Measurements from ENCODE around the gene NOVA1. TPM values are rescaled to one million over a fixed set of nuclear protein-coding genes. Genes with fewer than 3 reads are reported as not detected.

Gene NOVA1
- total and polyA plus RNA-seq, 4 donors, result 0.24 to 0.79 (median 0.58) TPM

DNA sequence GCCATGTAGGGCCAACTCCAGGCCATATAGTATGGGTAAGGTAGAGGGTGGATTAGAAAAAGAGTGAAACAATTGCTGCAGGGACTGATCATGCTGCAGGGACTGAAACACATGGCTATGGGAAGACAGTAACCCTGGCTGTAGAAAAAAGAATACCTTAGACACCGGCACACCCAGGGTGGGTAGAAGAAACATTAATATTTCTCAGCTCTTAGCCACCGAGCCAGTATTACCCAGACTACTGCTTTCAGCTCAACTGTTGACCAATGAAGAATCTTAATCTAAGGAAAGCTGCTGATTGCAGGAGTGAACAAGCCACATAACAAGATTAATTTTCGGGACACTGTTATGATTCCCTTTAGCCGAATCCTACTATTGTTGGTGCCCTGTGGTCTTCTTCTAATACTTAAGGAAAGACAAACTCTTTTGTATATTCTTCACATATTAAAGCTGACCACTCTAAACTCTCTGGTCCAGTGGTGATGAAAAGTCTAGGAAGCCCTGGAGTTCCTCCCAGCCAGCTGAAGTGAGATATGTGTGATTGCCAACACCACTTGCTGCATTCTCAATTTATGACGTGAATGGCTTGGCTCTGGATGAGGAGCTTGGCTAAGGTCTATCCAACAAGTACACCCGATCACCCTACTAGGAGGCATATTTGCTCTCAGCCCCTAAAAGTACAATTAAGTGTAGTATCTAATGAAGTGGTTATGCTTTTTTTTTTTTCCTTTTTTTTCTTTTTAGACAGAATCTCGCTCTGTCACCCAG, 69.2 kb downstream of the NOVA1 start:
- 91% methylated on average over 7 of the region's 7 CpGs for WGBS
- no peak for DNase-seq (ENCODE audit: low spot score)
- Histone ChIP-seq H3K4me3 (ENCODE audit: low read depth in 1 of 3, low read length in 3 of 3) (no peak overlapping the region), H3K36me3 (ENCODE audit: control insufficient read depth in 4 of 4, insufficient read depth in 3 of 4, low read depth in 1 of 4, low read length in 3 of 4) (no peaks in the 10 kb centered on the region), H3K4me1 (ENCODE audit: control insufficient read depth in 4 of 4, insufficient read depth in 4 of 4, low read length in 3 of 4) (no peaks in the 10 kb centered on the region), H3K9ac (ENCODE audit: low read depth in 1 of 2, low read length in 2 of 2) (no peak overlapping the region), H3K9me3 (ENCODE audit: control insufficient read depth in 4 of 4, low read length in 3 of 4) (no peaks in the 10 kb centered on the region), H3K27me3 (ENCODE audit: control insufficient read depth in 4 of 4, insufficient read depth in 4 of 4, low read length in 3 of 4) (peaks cover 0 to 2% (median 0%) of the 10 kb centered on the region in 4 donors), H3K27ac (ENCODE audit: low read depth in 1 of 2, low read length in 2 of 2) (no peak overlapping the region)
- TF ChIP-seq YY1 (IDR thresholded peaks at IDR 0.05), result no peak
- TF ChIP-seq HNF4G (IDR thresholded peaks at IDR 0.05), result no peak
- no peak for TF ChIP-seq RAD21 (IDR thresholded peaks at IDR 0.05)
- TF ChIP-seq EGR1 (IDR thresholded peaks at IDR 0.05; ENCODE audit: low read depth in 2 of 2), result no peak

- peaks cover 0 to 2% (median 0%) of the 10 kb centered on the region in 4 donors for H3K27me3 ChIP-seq (ENCODE audit: control insufficient read depth in 4 of 4, insufficient read depth in 4 of 4, low read length in 3 of 4)
- H3K4me3 ChIP-seq (ENCODE audit: low read depth in 1 of 3, low read length in 3 of 3), result no peak overlapping the region
- H3K9me3 ChIP-seq (ENCODE audit: control insufficient read depth in 4 of 4, low read length in 3 of 4), result no peaks in the 10 kb centered on the region
- no peak overlapping the region for H3K27ac ChIP-seq (ENCODE audit: low read depth in 1 of 2, low read length in 2 of 2)
- H3K9ac ChIP-seq (ENCODE audit: low read depth in 1 of 2, low read length in 2 of 2), result no peak overlapping the region
- H3K4me1 ChIP-seq (ENCODE audit: control insufficient read depth in 4 of 4, insufficient read depth in 4 of 4, low read length in 3 of 4), result no peaks in the 10 kb centered on the region
- H3K36me3 ChIP-seq (ENCODE audit: control insufficient read depth in 4 of 4, insufficient read depth in 3 of 4, low read depth in 1 of 4, low read length in 3 of 4), result no peaks in the 10 kb centered on the region
- TF ChIP-seq EGR1 (IDR thresholded peaks at IDR 0.05; ENCODE audit: low read depth in 2 of 2) (no peak), FOXA2 (IDR thresholded peaks at IDR 0.05) (no peak), SP1 (IDR thresholded peaks at IDR 0.05) (no peak), HNF4A (conservative IDR thresholded peaks at IDR 0.05) (no peak)
- TF ChIP-seq, protein P1, sequence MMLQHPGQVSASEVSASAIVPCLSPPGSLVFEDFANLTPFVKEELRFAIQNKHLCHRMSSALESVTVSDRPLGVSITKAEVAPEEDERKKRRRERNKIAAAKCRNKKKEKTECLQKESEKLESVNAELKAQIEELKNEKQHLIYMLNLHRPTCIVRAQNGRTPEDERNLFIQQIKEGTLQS (IDR thresholded peaks at IDR 0.05), result no peak
- 78% methylated on average over 3 of the region's 3 CpGs for whole genome bisulfite sequencing
- DNase-seq (ENCODE audit: low spot score), result no peak
Measured at GRCh38 chr14:26527095-26527494, 70.7 kb downstream of the NOVA1 start.

DNA sequence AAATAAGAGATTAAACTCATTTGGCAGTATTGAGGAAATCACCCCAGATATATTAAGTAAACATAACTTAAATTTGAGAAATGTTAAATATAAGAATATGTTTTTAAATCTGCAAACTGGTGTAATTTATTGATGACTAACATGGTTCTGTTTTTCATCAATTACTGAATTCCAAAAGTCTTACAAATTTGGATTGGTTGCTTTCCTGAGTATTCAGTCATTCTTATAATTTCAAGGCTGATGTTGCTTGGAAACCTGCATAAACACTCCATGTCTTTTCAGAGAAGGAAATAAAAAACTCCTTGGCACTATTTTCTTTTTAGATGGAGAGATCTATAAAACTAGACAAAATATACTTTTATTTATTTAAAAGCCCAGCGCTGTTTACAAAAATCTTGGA, 71.7 kb downstream of the NOVA1 start:
- WGBS, result 93% methylated on average over 1 of the region's 1 CpG
- Histone ChIP-seq H3K4me1 (ENCODE audit: control insufficient read depth in 4 of 4, insufficient read depth in 4 of 4, low read length in 3 of 4) (no peaks in the 10 kb centered on the region), H3K4me3 (ENCODE audit: low read depth in 1 of 3, low read length in 3 of 3) (no peak overlapping the region), H3K9ac (ENCODE audit: low read depth in 1 of 2, low read length in 2 of 2) (no peak overlapping the region), H3K27me3 (ENCODE audit: control insufficient read depth in 4 of 4, insufficient read depth in 4 of 4, low read length in 3 of 4) (peaks cover 0 to 2% (median 0%) of the 10 kb centered on the region in 4 donors), H3K36me3 (ENCODE audit: control insufficient read depth in 4 of 4, insufficient read depth in 3 of 4, low read depth in 1 of 4, low read length in 3 of 4) (no peaks in the 10 kb centered on the region), H3K9me3 (ENCODE audit: control insufficient read depth in 4 of 4, low read length in 3 of 4) (no peaks in the 10 kb centered on the region), H3K27ac (ENCODE audit: low read depth in 1 of 2, low read length in 2 of 2) (no peak overlapping the region)
- no peak for DNase-seq (ENCODE audit: low spot score)
- TF ChIP-seq GABPA (IDR thresholded peaks at IDR 0.05 in 1 of 2, conservative IDR thresholded peaks at IDR 0.05 in 1 of 2) (no peak), NR2F2 (IDR thresholded peaks at IDR 0.05) (no peak), REST (IDR thresholded peaks at IDR 0.05) (no peak), FOXA2 (IDR thresholded peaks at IDR 0.05) (no peak), ZBTB33 (IDR thresholded peaks at IDR 0.05) (no peak), SP1 (IDR thresholded peaks at IDR 0.05) (no peak), RXRA (IDR thresholded peaks at IDR 0.05) (no peak)

All from liver (tissue), 9 donors.